ENCODE data around the gene SLC41A3.
A peak's percentile ranks its signal among the peaks of the same experiment; 100 is the strongest.

SLC41A3 gene

DNA sequence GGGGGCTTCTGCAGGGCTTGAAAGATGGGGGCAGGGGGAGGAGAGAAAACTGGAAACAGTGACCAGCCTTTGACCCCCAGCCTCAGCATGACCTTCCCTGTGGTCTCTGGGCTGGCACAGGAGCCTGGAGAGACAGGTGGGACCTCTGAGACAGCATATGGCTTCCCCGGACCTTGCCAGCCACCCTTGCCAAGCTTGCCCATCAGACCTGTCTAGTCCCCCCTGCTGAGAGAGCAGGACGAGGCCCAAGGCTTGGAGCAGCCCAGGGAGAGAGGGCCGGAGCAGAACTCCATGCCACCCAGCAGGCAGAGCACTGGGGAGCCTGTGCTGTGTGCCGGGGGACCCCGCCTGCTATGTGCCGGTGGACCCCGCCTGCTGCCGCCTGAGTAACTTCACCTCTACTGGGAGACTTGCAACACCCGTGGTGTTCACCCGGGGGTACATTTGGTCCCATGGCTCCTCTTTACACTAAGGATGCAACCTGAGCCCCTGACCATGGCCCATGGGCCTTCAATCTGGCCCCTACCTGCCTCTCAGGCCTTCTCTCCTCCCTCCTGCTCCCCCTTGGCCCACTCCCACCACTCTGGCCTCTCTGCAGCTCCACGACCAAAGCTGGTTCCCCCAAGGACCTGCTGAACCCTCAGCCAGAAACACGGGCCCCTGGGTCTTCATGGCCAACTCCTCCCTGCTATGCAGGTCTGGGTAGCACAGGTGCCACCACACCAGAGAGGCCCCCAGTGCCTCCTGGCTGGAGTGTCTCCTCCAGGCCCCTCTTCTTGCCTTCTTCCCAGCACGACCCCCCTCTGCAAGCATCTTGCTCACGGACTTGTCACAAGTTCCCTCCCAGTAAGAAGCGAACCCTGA is 21.1 kb upstream of the SLC41A3 start:
- Histone ChIP-seq H3K4me1 (ENCODE audit: low read length) (no peaks in the 10 kb centered on the region), H3F3A (ENCODE audit: insufficient read depth, low read length) (no peaks in the 10 kb centered on the region), H3K4me3 (ENCODE audit: low read length) (no peak overlapping the region), H3K9me2 (replicated peaks; ENCODE audit: insufficient read depth, low read length) (no peaks in the 10 kb centered on the region), H3K27ac (ENCODE audit: low read length) (no peak overlapping the region), H3K79me2 (ENCODE audit: low read length) (no peaks in the 10 kb centered on the region), H3K4me2 (ENCODE audit: low read depth, low read length) (no peak overlapping the region), H3K9me3 (replicated peaks; ENCODE audit: insufficient read depth, low read length) (no peaks in the 10 kb centered on the region), H2AFZ (ENCODE audit: low read length) (no peak overlapping the region), H3K27me3 (replicated peaks; ENCODE audit: insufficient read depth, low read length) (no peaks in the 10 kb centered on the region), H3K9ac (ENCODE audit: low read length) (no peak overlapping the region), H4K20me1 (ENCODE audit: insufficient read depth, low read length) (no peaks in the 10 kb centered on the region), H3K36me3 (replicated peaks; ENCODE audit: insufficient read depth, low read length) (no peaks in the 10 kb centered on the region)
- no peak for DNase-seq
- TF ChIP-seq CTCF (IDR thresholded peaks at IDR 0.05; ENCODE audit: low read length) (no peak), EZH2phosphoT487 (IDR thresholded peaks at IDR 0.05; ENCODE audit: low read length) (no peak), EZH2 (optimal IDR thresholded peaks at IDR 0.05; ENCODE audit: low read depth, low read length) (no peak)

DNA sequence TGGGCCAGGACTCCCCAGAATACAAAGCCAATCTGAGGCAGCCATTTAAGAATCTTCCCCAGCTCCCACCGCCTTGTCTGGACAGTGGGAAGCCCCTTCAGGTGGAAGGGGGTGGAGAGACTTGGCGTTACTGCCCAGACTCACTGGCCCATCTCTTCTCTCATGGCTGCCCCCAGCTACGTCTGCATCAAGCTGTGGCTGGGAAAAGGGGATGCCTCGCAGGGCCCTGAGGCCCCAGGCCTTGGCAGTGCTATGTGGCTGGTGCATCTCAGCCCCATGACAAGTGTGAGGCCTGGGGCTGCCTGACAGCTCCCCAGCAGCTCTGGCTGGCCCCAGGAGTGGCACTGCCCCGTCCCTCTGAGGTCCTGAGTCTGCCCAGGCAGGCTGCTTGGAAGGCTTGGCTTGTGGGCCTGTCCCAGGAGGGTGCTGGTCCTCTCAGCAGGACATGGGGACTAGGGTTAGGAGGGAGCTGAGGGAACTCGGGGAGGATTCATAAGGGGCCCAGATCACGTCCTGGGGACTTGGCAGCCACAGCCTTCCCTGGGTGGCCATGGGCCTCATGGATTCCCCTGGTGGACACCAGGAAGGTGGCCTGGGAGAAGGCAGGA is 20.2 kb upstream of the SLC41A3 start:
- Histone ChIP-seq H4K20me1 (ENCODE audit: insufficient read depth, low read length) (no peaks in the 10 kb centered on the region), H2AFZ (ENCODE audit: low read length) (no peak overlapping the region), H3K27me3 (replicated peaks; ENCODE audit: insufficient read depth, low read length) (no peaks in the 10 kb centered on the region), H3K9ac (ENCODE audit: low read length) (no peak overlapping the region), H3K27ac (ENCODE audit: low read length) (no peak overlapping the region), H3K9me2 (replicated peaks; ENCODE audit: insufficient read depth, low read length) (no peaks in the 10 kb centered on the region), H3K9me3 (replicated peaks; ENCODE audit: insufficient read depth, low read length) (no peaks in the 10 kb centered on the region), H3F3A (ENCODE audit: insufficient read depth, low read length) (no peaks in the 10 kb centered on the region), H3K4me1 (ENCODE audit: low read length) (no peaks in the 10 kb centered on the region), H3K79me2 (ENCODE audit: low read length) (no peaks in the 10 kb centered on the region), H3K36me3 (replicated peaks; ENCODE audit: insufficient read depth, low read length) (no peaks in the 10 kb centered on the region), H3K4me3 (ENCODE audit: low read length) (no peak overlapping the region), H3K4me2 (ENCODE audit: low read depth, low read length) (no peak overlapping the region)
- TF ChIP-seq CTCF (IDR thresholded peaks at IDR 0.05; ENCODE audit: low read length) (peak; percentile 2; the same call in 1 of the 2 replicates), EZH2 (optimal IDR thresholded peaks at IDR 0.05; ENCODE audit: low read depth, low read length) (no peak)
- no peak for DNase-seq

GRCh38 chr3:126103121-126104027 is 19.4 kb upstream of the SLC41A3 start:
- Histone ChIP-seq H3F3A (ENCODE audit: insufficient read depth, low read length) (no peaks in the 10 kb centered on the region), H3K27ac (ENCODE audit: low read length) (no peak overlapping the region), H3K4me1 (ENCODE audit: low read length) (no peaks in the 10 kb centered on the region), H3K4me3 (ENCODE audit: low read length) (no peak overlapping the region), H3K9ac (ENCODE audit: low read length) (no peak overlapping the region), H3K79me2 (ENCODE audit: low read length) (no peaks in the 10 kb centered on the region), H3K27me3 (replicated peaks; ENCODE audit: insufficient read depth, low read length) (no peaks in the 10 kb centered on the region), H3K36me3 (replicated peaks; ENCODE audit: insufficient read depth, low read length) (no peaks in the 10 kb centered on the region), H2AFZ (ENCODE audit: low read length) (no peak overlapping the region), H3K9me2 (replicated peaks; ENCODE audit: insufficient read depth, low read length) (no peaks in the 10 kb centered on the region), H3K4me2 (ENCODE audit: low read depth, low read length) (no peak overlapping the region), H3K9me3 (replicated peaks; ENCODE audit: insufficient read depth, low read length) (no peaks in the 10 kb centered on the region), H4K20me1 (ENCODE audit: insufficient read depth, low read length) (no peaks in the 10 kb centered on the region)
- TF ChIP-seq EZH2 (optimal IDR thresholded peaks at IDR 0.05; ENCODE audit: low read depth, low read length) (no peak), CTCF (IDR thresholded peaks at IDR 0.05; ENCODE audit: low read length) (peak; percentile 11; the same call in 1 of the 2 replicates)
- no peak for DNase-seq
